Gastroesophageal sphincter (tissue), 4 donors: ENCODE results near the gene FNIP2. TPM values are rescaled to one million over a fixed set of nuclear protein-coding genes. Genes with fewer than 3 reads are reported as not detected.

Source experiments
- ATAC-seq: fragments of 150-250 bp; one replicate; pipeline ENCODE4 v1.9.1; 2016; ENCODE audit warnings: mild to moderate bottlenecking, moderate library complexity
- H3K27ac ChIP-seq, 4 donors: fragments of 200-600 bp; sonication (generic) in 3 of 4; 1 replicate in 3 of 4; 2 replicates in 1 of 4; pipeline ENCODE4 v1.5.1; 2016 to 2019
- H3K27me3 ChIP-seq: fragments of 200-600 bp; sonication (generic); one replicate; pipeline ENCODE4 v1.5.1; 2019
- H3K36me3 ChIP-seq, 2 donors: fragments of 200-600 bp; sonication (generic); one replicate each; pipeline ENCODE4 v1.5.1; 2019; ENCODE audit warnings: control low read depth in 1 of 2
- H3K4me1 ChIP-seq, 3 donors: fragments of 200-600 bp; sonication (generic); 1 replicate in 2 of 3; 2 replicates in 1 of 3; pipeline ENCODE4 v1.5.1; 2016 to 2019; ENCODE audit warnings: control low read depth in 2 of 3
- H3K4me3 ChIP-seq, 2 donors: fragments of 200-600 bp; sonication (generic); one replicate each; pipeline ENCODE4 v1.5.1; 2019; ENCODE audit warnings: mild to moderate bottlenecking in 1 of 2, moderate library complexity in 1 of 2
- H3K9me3 ChIP-seq, 3 donors: fragments of 200-600 bp; sonication (generic); one replicate each; pipeline ENCODE4 v1.5.1; 2017 to 2019; ENCODE audit warnings: control low read depth in 2 of 3
- EP300 ChIP-seq: sonication (generic); formaldehyde crosslinking; IDR thresholded peaks from one replicate; pipeline ENCODE4 v1.6.1; 2017; ENCODE audit warnings: antibody characterized with exemption, mild to moderate bottlenecking
- POLR2A ChIP-seq, 2 donors: fragments of 450-650 bp; IDR thresholded peaks; one replicate each; pipeline ENCODE4 v1.6.1; 2017; ENCODE audit warnings: antibody characterized with exemption in 2 of 2, mild to moderate bottlenecking in 2 of 2, moderate library complexity in 1 of 2
- POLR2AphosphoS5 ChIP-seq: sonication (generic); formaldehyde crosslinking; IDR thresholded peaks from one replicate; pipeline ENCODE4 v1.6.1; 2017; ENCODE audit warnings: antibody characterized with exemption
- WGBS, 2 donors: methylation state at CpG; one replicate each; pipeline ENCODE4 v1.1.5; 2018; ENCODE audit warnings: low coverage in 1 of 2; 5-methylcytosine and 5-hydroxymethylcytosine counted together
- total RNA-seq, 4 donors: library from RNA; depleted of rRNA; stranded (reverse); fragments of >200 nt; gene quantifications; one replicate each; pipeline ENCODE4 v1.1.0, GENCODE V29; 2016
- TF ChIP-seq, protein P1 (sequence below), 4 experiments: fragments of 200-600 bp in 2 of 4; fragments of 450-650 bp in 2 of 4; sonication (generic) in 1 of 4; IDR thresholded peaks; one replicate each; pipeline ENCODE4 v1.5.1; 2017 to 2019; ENCODE audit warnings: antibody characterized with exemption in 4 of 4, mild to moderate bottlenecking in 2 of 4, moderate library complexity in 2 of 4

FNIP2 gene
- total RNA-seq, 4 donors from 2014 or later = 53.0 to 135 (median 70.5) TPM

GRCh38 chr4:158819942-158820786, 51.3 kb downstream of the FNIP2 start:
- Histone ChIP-seq H3K27me3 (no peaks in the 10 kb centered on the region), H3K36me3 (no peaks in the 10 kb centered on the region), H3K27ac (peak overlapping the region in 3 of 4 donors; percentile 2 to 40 (median 6)), H3K9me3 (no peaks in the 10 kb centered on the region), H3K4me3 (no peak overlapping the region), H3K4me1 (peaks cover 18 to 82% (median 22%) of the 10 kb centered on the region in 3 donors)
- TF ChIP-seq, protein P1, sequence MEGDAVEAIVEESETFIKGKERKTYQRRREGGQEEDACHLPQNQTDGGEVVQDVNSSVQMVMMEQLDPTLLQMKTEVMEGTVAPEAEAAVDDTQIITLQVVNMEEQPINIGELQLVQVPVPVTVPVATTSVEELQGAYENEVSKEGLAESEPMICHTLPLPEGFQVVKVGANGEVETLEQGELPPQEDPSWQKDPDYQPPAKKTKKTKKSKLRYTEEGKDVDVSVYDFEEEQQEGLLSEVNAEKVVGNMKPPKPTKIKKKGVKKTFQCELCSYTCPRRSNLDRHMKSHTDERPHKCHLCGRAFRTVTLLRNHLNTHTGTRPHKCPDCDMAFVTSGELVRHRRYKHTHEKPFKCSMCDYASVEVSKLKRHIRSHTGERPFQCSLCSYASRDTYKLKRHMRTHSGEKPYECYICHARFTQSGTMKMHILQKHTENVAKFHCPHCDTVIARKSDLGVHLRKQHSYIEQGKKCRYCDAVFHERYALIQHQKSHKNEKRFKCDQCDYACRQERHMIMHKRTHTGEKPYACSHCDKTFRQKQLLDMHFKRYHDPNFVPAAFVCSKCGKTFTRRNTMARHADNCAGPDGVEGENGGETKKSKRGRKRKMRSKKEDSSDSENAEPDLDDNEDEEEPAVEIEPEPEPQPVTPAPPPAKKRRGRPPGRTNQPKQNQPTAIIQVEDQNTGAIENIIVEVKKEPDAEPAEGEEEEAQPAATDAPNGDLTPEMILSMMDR (IDR thresholded peaks at IDR 0.05) = no peak
- no peak for TF ChIP-seq POLR2A (IDR thresholded peaks at IDR 0.05)
- no peak for TF ChIP-seq POLR2AphosphoS5
- TF ChIP-seq EP300 = no peak
- no peak for ATAC-seq
- WGBS, 2 donors = 19 to 40% methylated on average over 2 of the region's 2 CpGs

DNA sequence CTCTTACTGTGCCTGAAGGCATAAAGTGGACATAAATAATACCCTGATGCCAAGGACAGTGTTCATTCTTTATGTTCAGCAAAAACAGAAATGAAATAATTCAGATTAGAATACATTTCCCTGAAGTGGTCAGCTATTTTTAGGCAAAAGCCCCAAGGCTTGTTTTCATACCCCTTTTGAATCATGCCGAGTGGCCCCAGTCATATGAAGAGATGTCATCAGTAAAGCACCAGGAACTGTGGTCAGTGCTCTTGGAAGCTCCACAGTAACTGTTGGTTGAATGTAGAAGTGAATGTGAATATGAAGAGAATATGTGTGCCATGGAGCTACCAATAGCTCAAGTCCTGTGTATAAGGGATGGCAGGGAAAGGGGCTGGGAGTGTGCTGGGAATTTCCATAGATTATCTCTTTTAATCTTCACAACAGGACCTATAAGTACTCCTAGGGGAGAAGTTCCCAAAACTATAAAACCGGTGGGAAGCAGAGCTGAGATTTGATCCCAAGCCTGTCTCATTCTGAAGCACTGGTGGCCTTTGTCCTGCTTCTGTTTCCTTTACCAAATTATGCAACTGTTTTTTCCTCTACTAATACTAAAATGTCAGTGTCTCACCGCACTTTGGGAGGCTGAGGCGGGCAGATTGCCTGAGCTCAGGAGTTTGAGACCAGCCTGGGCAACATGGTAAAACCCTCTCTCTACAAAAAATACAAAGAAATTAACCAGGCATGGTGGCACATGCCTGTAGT, 52.6 kb downstream of the FNIP2 start:
- ATAC-seq = no peak
- Histone ChIP-seq H3K9me3 (no peaks in the 10 kb centered on the region), H3K36me3 (no peaks in the 10 kb centered on the region), H3K27me3 (no peaks in the 10 kb centered on the region), H3K27ac (peak overlapping the region in 2 of 4 donors; percentile 29 to 45), H3K4me1 (peaks cover 24 to 95% (median 30%) of the 10 kb centered on the region in 3 donors), H3K4me3 (no peak overlapping the region)
- no peak for TF ChIP-seq POLR2A (IDR thresholded peaks at IDR 0.05)
- TF ChIP-seq POLR2AphosphoS5 = no peak
- TF ChIP-seq EP300 = no peak
- WGBS, 2 donors = 85 to 86% methylated on average over 4 of the region's 4 CpGs

- Histone ChIP-seq H3K36me3 (peaks cover 0 to 2% of the 10 kb centered on the region in 2 donors), H3K4me3 (no peak overlapping the region), H3K9me3 (no peaks in the 10 kb centered on the region), H3K27me3 (no peaks in the 10 kb centered on the region), H3K27ac (no peak overlapping the region), H3K4me1 (peaks cover 29 to 98% (median 31%) of the 10 kb centered on the region in 3 donors)
- WGBS, 2 donors = 79 to 95% methylated on average over 5 to 7 of the region's 7 CpGs
- ATAC-seq = no peak
- TF ChIP-seq EP300 (no peak), POLR2AphosphoS5 (no peak), POLR2A (IDR thresholded peaks at IDR 0.05) (no peak)
- TF ChIP-seq, protein P1 (IDR thresholded peaks at IDR 0.05) = no peak
These were observed 53.5 kb downstream of the FNIP2 start for GRCh38 chr4:158822348-158822747.

GRCh38 chr4:158823461-158823873, 54.6 kb downstream of the FNIP2 start:
- Histone ChIP-seq H3K4me1 (peaks cover 29 to 93% (median 31%) of the 10 kb centered on the region in 3 donors), H3K4me3 (no peak overlapping the region), H3K36me3 (peaks cover 0 to 11% of the 10 kb centered on the region in 2 donors), H3K27ac (peak overlapping the region in 1 of 4 donors; percentile 35), H3K9me3 (no peaks in the 10 kb centered on the region), H3K27me3 (no peaks in the 10 kb centered on the region)
- 49 to 100% methylated on average over 1 to 3 of the region's 3 CpGs for WGBS, 2 donors
- no peak for ATAC-seq
- no peak for TF ChIP-seq POLR2A (IDR thresholded peaks at IDR 0.05)
- TF ChIP-seq EP300 = no peak
- TF ChIP-seq POLR2AphosphoS5 = peak; percentile 63

GRCh38 chr4:158824425-158825274, 55.8 kb downstream of the FNIP2 start:
- 24 to 39% methylated on average over 5 to 7 of the region's 7 CpGs for WGBS, 2 donors
- no peak for ATAC-seq
- Histone ChIP-seq H3K4me1 (peaks cover 25 to 81% (median 27%) of the 10 kb centered on the region in 3 donors), H3K27ac (peak overlapping the region in 3 of 4 donors; percentile 35 to 56 (median 53)), H3K9me3 (no peaks in the 10 kb centered on the region), H3K27me3 (no peaks in the 10 kb centered on the region), H3K4me3 (no peak overlapping the region), H3K36me3 (peaks cover 0 to 22% of the 10 kb centered on the region in 2 donors)
- TF ChIP-seq EP300 = no peak
- no peak for TF ChIP-seq POLR2AphosphoS5
- no peak for TF ChIP-seq POLR2A (IDR thresholded peaks at IDR 0.05)
- TF ChIP-seq, protein P1 (IDR thresholded peaks at IDR 0.05) = no peak
